Measurements from ENCODE around the gene IFNB1. TPM values are rescaled to one million over a fixed set of nuclear protein-coding genes. Genes with fewer than 3 reads are reported as not detected.

Gene IFNB1
- total RNA-seq, 1 donor from 2014 or later: not detected

DNA sequence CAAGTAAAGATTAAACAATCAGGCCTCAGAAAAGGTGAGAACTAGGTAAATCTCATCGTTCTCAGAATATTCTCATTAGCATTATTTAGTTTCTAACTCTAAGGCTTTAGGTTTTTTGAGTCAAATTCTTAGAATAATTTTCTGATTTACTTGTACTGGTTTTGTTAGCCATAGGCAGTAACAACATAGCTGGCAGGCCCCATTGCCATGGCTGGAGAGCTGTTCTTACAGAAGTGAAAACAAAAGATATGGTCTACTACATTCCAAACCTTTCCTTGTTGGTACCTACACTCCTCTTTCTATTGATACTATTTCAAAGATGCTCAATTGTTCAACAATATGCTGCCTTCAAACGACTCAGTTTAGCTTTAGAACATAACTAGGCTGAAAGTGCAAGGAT lies 36.6 kb upstream of the IFNB1 start:
- H3K27ac ChIP-seq: no peak overlapping the region
- Mint-ChIP-seq H3K4me3 (no peak overlapping the region), H3K4me1 (peaks cover 5% of the 10 kb centered on the region), H3K36me3 (no peaks in the 10 kb centered on the region), H3K9me3 (no peaks in the 10 kb centered on the region), H3K27ac (no peak overlapping the region), H3K27me3 (ENCODE audit: insufficient read depth, low read depth) (no peaks in the 10 kb centered on the region)
- TF ChIP-seq EZH2phosphoT487 (IDR thresholded peaks at IDR 0.05): no peak
- TF ChIP-seq EZH2 (IDR thresholded peaks at IDR 0.05): no peak
- no peak for TF ChIP-seq CTCF (IDR thresholded peaks at IDR 0.05)
- H3K9me3 ChIP-seq (ENCODE audit: low read depth): no peaks in the 10 kb centered on the region
- DNase-seq (ENCODE audit: low spot score): no peak
- H3K79me2 ChIP-seq (ENCODE audit: low read depth): no peaks in the 10 kb centered on the region
- H3K27me3 ChIP-seq: no peaks in the 10 kb centered on the region
- H3F3A ChIP-seq (ENCODE audit: low read depth): no peaks in the 10 kb centered on the region
- H3K4me2 ChIP-seq: no peak overlapping the region
- no peak overlapping the region for H3K9ac ChIP-seq
- H3K36me3 ChIP-seq: no peaks in the 10 kb centered on the region
- H3K4me3 ChIP-seq: no peak overlapping the region
- H3K4me1 ChIP-seq: no peaks in the 10 kb centered on the region
- H2AFZ ChIP-seq (replicated peaks): no peak overlapping the region
- no peaks in the 10 kb centered on the region for H4K20me1 ChIP-seq (ENCODE audit: low read depth)

DNA sequence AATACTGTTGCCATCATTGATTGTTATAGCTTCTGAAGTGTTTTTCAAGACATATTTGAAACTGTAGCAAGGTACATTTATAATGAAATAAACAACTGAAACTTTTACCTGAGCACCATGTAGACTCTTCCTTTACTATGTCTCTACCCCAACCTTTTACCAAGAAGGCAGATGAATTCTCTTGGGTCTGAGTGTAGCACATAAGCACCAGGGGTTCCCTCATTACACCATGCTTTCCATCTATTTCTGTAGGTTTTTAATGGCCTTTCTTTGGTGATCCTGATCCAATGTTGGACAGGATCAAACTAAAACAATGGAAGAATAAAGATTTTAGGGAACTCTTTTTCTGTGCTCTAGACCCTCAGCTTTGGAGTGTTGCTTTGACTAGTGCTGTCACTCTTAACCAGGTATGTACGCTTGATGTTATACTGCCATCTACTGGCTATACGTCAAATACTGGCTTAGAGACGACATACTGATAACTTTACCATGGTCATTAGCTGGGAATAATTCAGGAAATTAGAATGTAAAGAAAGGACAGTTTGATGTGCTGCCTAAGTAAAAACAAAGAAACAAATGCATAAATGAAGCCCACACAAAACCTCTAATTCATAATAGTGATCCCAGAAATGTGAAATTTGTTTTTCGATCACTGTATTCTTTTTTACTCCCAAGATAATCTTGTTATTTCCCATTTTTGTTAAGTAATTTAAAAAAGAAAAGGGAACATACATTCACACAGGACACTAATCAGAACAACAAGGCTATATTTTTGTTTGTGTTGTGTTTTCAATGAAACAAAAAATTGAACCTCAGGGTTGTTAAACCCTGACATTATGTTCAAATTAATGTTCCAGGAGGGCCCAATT lies 33.2 kb upstream of the IFNB1 start:
- DNase-seq (ENCODE audit: low spot score): peak; percentile 79
- no peak overlapping the region for H3K4me3 ChIP-seq
- H3K36me3 ChIP-seq: no peaks in the 10 kb centered on the region
- Mint-ChIP-seq H3K27me3 (ENCODE audit: insufficient read depth, low read depth) (no peaks in the 10 kb centered on the region), H3K9me3 (no peaks in the 10 kb centered on the region), H3K27ac (no peak overlapping the region), H3K4me1 (peaks cover 5% of the 10 kb centered on the region), H3K4me3 (no peak overlapping the region), H3K36me3 (no peaks in the 10 kb centered on the region)
- H3K9me3 ChIP-seq (ENCODE audit: low read depth): no peaks in the 10 kb centered on the region
- H3K4me1 ChIP-seq: no peaks in the 10 kb centered on the region
- no peak overlapping the region for H3K4me2 ChIP-seq
- TF ChIP-seq EZH2phosphoT487 (IDR thresholded peaks at IDR 0.05) (no peak), CTCF (IDR thresholded peaks at IDR 0.05) (peak; percentile 97), EZH2 (IDR thresholded peaks at IDR 0.05) (no peak)
- H3K9ac ChIP-seq: no peak overlapping the region
- no peaks in the 10 kb centered on the region for H3F3A ChIP-seq (ENCODE audit: low read depth)
- H3K27ac ChIP-seq: no peak overlapping the region
- no peak overlapping the region for H2AFZ ChIP-seq (replicated peaks)
- no peaks in the 10 kb centered on the region for H3K27me3 ChIP-seq
- no peaks in the 10 kb centered on the region for H4K20me1 ChIP-seq (ENCODE audit: low read depth)
- no peaks in the 10 kb centered on the region for H3K79me2 ChIP-seq (ENCODE audit: low read depth)

DNA sequence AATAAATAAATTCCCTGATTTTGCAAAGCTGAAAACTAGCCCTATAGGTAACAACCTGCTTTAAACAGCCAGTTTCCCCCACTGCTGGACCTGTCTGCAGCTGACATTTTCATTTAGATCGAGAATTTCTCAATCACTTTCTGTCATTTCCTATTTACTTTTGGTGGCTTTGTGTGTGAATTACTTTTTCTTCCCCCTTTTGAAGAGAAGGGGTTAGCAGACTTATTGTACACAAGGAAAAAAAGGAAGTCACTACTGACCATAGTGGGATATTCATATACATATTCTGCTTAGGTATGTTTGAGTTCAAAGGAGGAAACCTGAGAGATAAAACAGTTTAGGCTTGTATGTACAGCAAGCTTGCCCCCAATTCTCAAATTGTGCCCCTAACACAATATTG lies 27.0 kb upstream of the IFNB1 start:
- Mint-ChIP-seq H3K27ac (no peak overlapping the region), H3K4me1 (peaks cover 6% of the 10 kb centered on the region), H3K27me3 (ENCODE audit: insufficient read depth, low read depth) (peaks cover 2% of the 10 kb centered on the region), H3K4me3 (no peak overlapping the region), H3K36me3 (no peaks in the 10 kb centered on the region), H3K9me3 (peaks cover 2% of the 10 kb centered on the region)
- no peaks in the 10 kb centered on the region for H3K36me3 ChIP-seq
- no peaks in the 10 kb centered on the region for H3K79me2 ChIP-seq (ENCODE audit: low read depth)
- H2AFZ ChIP-seq (replicated peaks): no peak overlapping the region
- no peak overlapping the region for H3K4me3 ChIP-seq
- no peak overlapping the region for H3K9ac ChIP-seq
- no peak overlapping the region for H3K4me2 ChIP-seq
- no peaks in the 10 kb centered on the region for H4K20me1 ChIP-seq (ENCODE audit: low read depth)
- no peak overlapping the region for H3K27ac ChIP-seq
- H3K27me3 ChIP-seq: no peaks in the 10 kb centered on the region
- no peaks in the 10 kb centered on the region for H3F3A ChIP-seq (ENCODE audit: low read depth)
- no peaks in the 10 kb centered on the region for H3K4me1 ChIP-seq
- no peak for DNase-seq (ENCODE audit: low spot score)
- TF ChIP-seq EZH2 (IDR thresholded peaks at IDR 0.05): no peak
- TF ChIP-seq EZH2phosphoT487 (IDR thresholded peaks at IDR 0.05): no peak
- TF ChIP-seq CTCF (IDR thresholded peaks at IDR 0.05): no peak
- no peaks in the 10 kb centered on the region for H3K9me3 ChIP-seq (ENCODE audit: low read depth)

Measured in neural progenitor cell (in vitro differentiated cells).